ENCODE data around the gene PRDM1.

Gene PRDM1

GRCh38 chr6:106094964-106095335, 8.8 kb downstream of the PRDM1 start:
- DNase-seq (ENCODE audit: low read depth in 1 of 2, low spot score in 1 of 2), result no peak

GRCh38 chr6:106097411-106098231, 11.5 kb downstream of the PRDM1 start:
- DNase-seq (ENCODE audit: low read depth in 1 of 2, low spot score in 1 of 2), result peak in 1 of 2 donors; percentile 40

- DNase-seq (ENCODE audit: low read depth in 1 of 2, low spot score in 1 of 2), result peak; percentile 49 to 58
These were observed 12.5 kb downstream of the PRDM1 start for GRCh38 chr6:106098383-106099234.

GRCh38 chr6:106099235-106099537, 13.1 kb downstream of the PRDM1 start:
- DNase-seq (ENCODE audit: low read depth in 1 of 2, low spot score in 1 of 2), result no peak

GRCh38 chr6:106100755-106101154, 14.6 kb downstream of the PRDM1 start:
- DNase-seq (ENCODE audit: low read depth in 1 of 2, low spot score in 1 of 2), result no peak

- no peak for DNase-seq (ENCODE audit: low read depth in 1 of 2, low spot score in 1 of 2)
These were observed 15.3 kb downstream of the PRDM1 start for GRCh38 chr6:106101466-106101865.

GRCh38 chr6:106102034-106102433, 15.9 kb downstream of the PRDM1 start:
- DNase-seq (ENCODE audit: low read depth in 1 of 2, low spot score in 1 of 2), result no peak

GRCh38 chr6:106102967-106103727, 17.0 kb downstream of the PRDM1 start:
- no peak for DNase-seq (ENCODE audit: low read depth in 1 of 2, low spot score in 1 of 2)

- peak in 1 of 2 donors; percentile 26 for DNase-seq (ENCODE audit: low read depth in 1 of 2, low spot score in 1 of 2)
These were observed 17.6 kb downstream of the PRDM1 start for GRCh38 chr6:106103728-106104109.

GRCh38 chr6:106104476-106104875, 18.3 kb downstream of the PRDM1 start:
- no peak for DNase-seq (ENCODE audit: low read depth in 1 of 2, low spot score in 1 of 2)

- no peak for DNase-seq (ENCODE audit: low read depth in 1 of 2, low spot score in 1 of 2)
These were observed 18.8 kb downstream of the PRDM1 start for GRCh38 chr6:106104941-106105340.

- no peak for DNase-seq (ENCODE audit: low read depth in 1 of 2, low spot score in 1 of 2)
These were observed 19.4 kb downstream of the PRDM1 start for GRCh38 chr6:106105493-106105892.

- DNase-seq (ENCODE audit: low read depth in 1 of 2, low spot score in 1 of 2), result no peak
These were observed 20.3 kb downstream of the PRDM1 start for GRCh38 chr6:106106276-106107042.

- DNase-seq (ENCODE audit: low read depth in 1 of 2, low spot score in 1 of 2), result no peak
These were observed 21.0 kb downstream of the PRDM1 start for GRCh38 chr6:106107043-106107613.

GRCh38 chr6:106108129-106108528, 22.0 kb downstream of the PRDM1 start:
- DNase-seq (ENCODE audit: low read depth in 1 of 2, low spot score in 1 of 2), result no peak

- DNase-seq (ENCODE audit: low read depth in 1 of 2, low spot score in 1 of 2), result no peak
These were observed 22.9 kb downstream of the PRDM1 start for GRCh38 chr6:106109029-106109428.

GRCh38 chr6:106110164-106110826, 24.2 kb downstream of the PRDM1 start:
- DNase-seq (ENCODE audit: low read depth in 1 of 2, low spot score in 1 of 2), result no peak

GRCh38 chr6:106112433-106112832, 26.3 kb downstream of the PRDM1 start:
- no peak for DNase-seq (ENCODE audit: low read depth in 1 of 2, low spot score in 1 of 2)

- no peak for DNase-seq (ENCODE audit: low read depth in 1 of 2, low spot score in 1 of 2)
These were observed 27.3 kb downstream of the PRDM1 start for GRCh38 chr6:106113256-106113959.
